Peyer's patch (tissue), 4 donors: ENCODE measurements around the gene EXOSC10. TPM values are rescaled to one million over a fixed set of nuclear protein-coding genes. Genes with fewer than 3 reads are reported as not detected.
"Not testable (repeated sequence)": the region's sequence is repeated elsewhere in the genome, so short reads cannot be mapped to it uniquely, and the experiment has no call there.

Experiments used
- DNase-seq, 3 donors: peaks; one replicate each; pipeline ENCODE4 v3.0.0-alpha.2; 2017 to 2019
- H3K27ac ChIP-seq, 4 donors: fragments of 200-600 bp; sonication (generic); one replicate each; pipeline ENCODE4 v1.5.1; 2016 to 2019
- H3K27me3 ChIP-seq, 2 donors: fragments of 200-600 bp; sonication (generic); one replicate each; pipeline ENCODE4 v1.5.1; 2019
- H3K36me3 ChIP-seq, 3 donors: fragments of 200-600 bp; sonication (generic); one replicate each; pipeline ENCODE4 v1.5.1; 2016 to 2019
- H3K4me1 ChIP-seq, 4 donors: fragments of 200-600 bp; sonication (generic); one replicate each; pipeline ENCODE4 v1.5.1; 2016 to 2019
- H3K4me3 ChIP-seq, 4 donors: fragments of 200-600 bp; sonication (generic); 1 replicate in 3 of 4; 2 replicates in 1 of 4; pipeline ENCODE4 v1.5.1; 2016 to 2019; ENCODE audit warnings: mild to moderate bottlenecking in 1 of 4
- H3K9me3 ChIP-seq, 4 donors: fragments of 200-600 bp; sonication (generic); one replicate each; pipeline ENCODE4 v1.5.1; 2016 to 2019; ENCODE audit warnings: mild to moderate bottlenecking in 1 of 4
- POLR2A ChIP-seq, 2 donors: fragments of 450-650 bp; IDR thresholded peaks; one replicate each; pipeline ENCODE4 v1.5.1; 2017; ENCODE audit warnings: antibody characterized with exemption in 2 of 2, mild to moderate bottlenecking in 2 of 2, moderate library complexity in 2 of 2
- total RNA-seq, 4 donors: library from RNA; depleted of rRNA; stranded (reverse); fragments of >200 nt; gene quantifications; one replicate each; pipeline ENCODE4 v1.1.0, GENCODE V29; 2016
- TF ChIP-seq, protein P1 (sequence below), 6 experiments: fragments of 450-650 bp in 4 of 6; fragments of 200-600 bp in 2 of 6; sonication (generic) in 1 of 6; IDR thresholded peaks; one replicate each; pipeline ENCODE4 v1.5.1; 2017 to 2019; ENCODE audit warnings: antibody characterized with exemption in 6 of 6, mild to moderate bottlenecking in 3 of 6, moderate library complexity in 1 of 6

Gene EXOSC10
- total RNA-seq, 4 donors from 2014 or later = 55.0 to 152 (median 71.7) TPM

DNA sequence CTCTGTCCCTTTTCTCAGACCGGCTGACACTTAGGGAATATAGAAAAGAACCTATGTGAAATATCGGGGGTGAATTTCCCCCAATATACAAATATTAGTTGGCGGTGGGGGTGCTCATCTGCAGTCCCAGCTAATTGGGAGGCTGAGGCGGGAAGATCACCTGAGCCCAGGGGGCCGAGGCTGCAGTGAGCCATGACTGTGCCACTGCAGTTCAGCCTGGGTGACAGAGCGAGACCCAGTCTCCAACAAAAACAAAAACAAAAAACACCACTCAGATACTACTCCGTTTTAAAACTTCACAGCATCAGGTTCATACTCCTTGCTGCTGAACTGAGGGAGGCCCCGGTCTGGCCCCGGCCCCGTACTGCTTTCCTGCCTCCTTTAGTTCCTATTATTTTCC is 5.9 kb upstream of the EXOSC10 start:
- Histone ChIP-seq H3K4me1 (no peaks in the 10 kb centered on the region), H3K36me3 (peaks cover 0 to 41% (median 0%) of the 10 kb centered on the region in 3 donors), H3K27ac (no peak overlapping the region), H3K9me3 (no peaks in the 10 kb centered on the region), H3K4me3 (no peak overlapping the region), H3K27me3 (no peaks in the 10 kb centered on the region)
- TF ChIP-seq, protein P1, sequence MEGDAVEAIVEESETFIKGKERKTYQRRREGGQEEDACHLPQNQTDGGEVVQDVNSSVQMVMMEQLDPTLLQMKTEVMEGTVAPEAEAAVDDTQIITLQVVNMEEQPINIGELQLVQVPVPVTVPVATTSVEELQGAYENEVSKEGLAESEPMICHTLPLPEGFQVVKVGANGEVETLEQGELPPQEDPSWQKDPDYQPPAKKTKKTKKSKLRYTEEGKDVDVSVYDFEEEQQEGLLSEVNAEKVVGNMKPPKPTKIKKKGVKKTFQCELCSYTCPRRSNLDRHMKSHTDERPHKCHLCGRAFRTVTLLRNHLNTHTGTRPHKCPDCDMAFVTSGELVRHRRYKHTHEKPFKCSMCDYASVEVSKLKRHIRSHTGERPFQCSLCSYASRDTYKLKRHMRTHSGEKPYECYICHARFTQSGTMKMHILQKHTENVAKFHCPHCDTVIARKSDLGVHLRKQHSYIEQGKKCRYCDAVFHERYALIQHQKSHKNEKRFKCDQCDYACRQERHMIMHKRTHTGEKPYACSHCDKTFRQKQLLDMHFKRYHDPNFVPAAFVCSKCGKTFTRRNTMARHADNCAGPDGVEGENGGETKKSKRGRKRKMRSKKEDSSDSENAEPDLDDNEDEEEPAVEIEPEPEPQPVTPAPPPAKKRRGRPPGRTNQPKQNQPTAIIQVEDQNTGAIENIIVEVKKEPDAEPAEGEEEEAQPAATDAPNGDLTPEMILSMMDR (IDR thresholded peaks at IDR 0.05) = no peak
- TF ChIP-seq POLR2A (IDR thresholded peaks at IDR 0.05) = no peak
- no peak for DNase-seq

DNA sequence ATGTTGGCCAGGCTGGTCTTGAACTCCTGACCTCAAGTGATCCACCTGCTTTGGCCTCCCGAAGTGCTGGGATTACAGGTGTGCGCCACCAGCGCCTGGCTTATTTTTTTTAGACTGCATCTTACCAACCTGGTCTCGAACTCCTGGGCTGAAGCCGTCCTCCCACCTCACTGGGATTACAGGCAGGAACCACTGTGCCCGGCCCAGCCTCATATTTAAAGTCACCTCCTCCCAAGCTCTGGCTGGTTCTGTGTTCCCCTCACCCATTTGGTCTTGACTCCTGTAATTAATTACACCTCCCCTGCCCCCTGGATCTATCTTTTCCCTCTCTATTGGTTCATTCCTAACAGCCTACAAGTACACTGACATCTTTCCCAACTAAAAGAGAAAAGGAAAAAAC is 1.7 kb upstream of the EXOSC10 start:
- H3K27ac ChIP-seq = no peak overlapping the region
- H3K4me3 ChIP-seq = no peak overlapping the region
- H3K9me3 ChIP-seq = no peaks in the 10 kb centered on the region
- no peaks in the 10 kb centered on the region for H3K27me3 ChIP-seq
- peaks cover 0 to 22% (median 0%) of the 10 kb centered on the region in 3 donors for H3K36me3 ChIP-seq
- no peak for DNase-seq
- peaks cover 0 to 14% (median 2%) of the 10 kb centered on the region in 4 donors for H3K4me1 ChIP-seq
- TF ChIP-seq POLR2A (IDR thresholded peaks at IDR 0.05) = no peak
- TF ChIP-seq, protein P1 (IDR thresholded peaks at IDR 0.05) = no peak

DNA sequence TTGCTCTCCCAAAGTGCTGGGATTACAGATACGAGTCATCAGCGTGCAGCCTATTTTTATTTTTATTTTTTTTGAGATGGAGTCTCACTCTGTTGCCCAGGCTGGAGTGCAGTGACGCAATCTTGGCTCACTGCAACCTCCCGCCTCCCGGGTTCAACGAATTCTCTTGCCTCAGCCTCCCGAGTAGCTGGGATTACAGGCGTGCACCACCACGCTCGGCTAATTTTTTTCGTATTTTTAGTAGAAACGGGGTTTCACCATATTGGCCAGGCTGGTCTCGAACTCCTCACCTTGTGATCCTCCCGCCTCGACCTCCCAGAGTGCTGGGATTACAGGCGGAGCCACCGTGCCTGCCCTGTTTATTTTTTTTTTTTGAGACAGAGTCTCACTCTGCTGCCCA is 1.1 kb upstream of the EXOSC10 start:
- not testable (repeated sequence) for H3K27me3 ChIP-seq, H3K4me3 ChIP-seq, DNase-seq, H3K27ac ChIP-seq, H3K9me3 ChIP-seq
- Histone ChIP-seq H3K4me1 (peaks cover 0 to 14% (median 2%) of the 10 kb centered on the region in 4 donors), H3K36me3 (peaks cover 0 to 20% (median 0%) of the 10 kb centered on the region in 3 donors)

DNA sequence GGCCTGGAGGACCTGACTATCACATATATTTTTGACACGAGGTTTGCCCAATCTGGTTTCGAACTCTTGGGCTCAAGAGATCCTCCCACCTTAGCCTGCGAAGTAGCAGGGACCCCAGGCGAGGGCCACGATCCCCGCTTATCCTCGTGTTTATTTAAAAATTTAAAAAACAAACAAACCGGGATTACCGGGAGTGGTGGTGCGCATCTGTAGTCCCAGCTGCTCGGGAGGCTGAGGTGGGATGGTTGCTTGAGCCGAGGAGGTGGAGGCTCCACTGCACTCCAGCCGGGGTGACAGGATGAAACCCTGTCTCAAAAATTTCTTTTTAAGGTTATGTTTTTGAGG is 452 bp upstream of the EXOSC10 start:
- Histone ChIP-seq H3K27me3 (no peaks in the 10 kb centered on the region), H3K4me3 (peak overlapping the region; percentile 60 to 100 (median 98)), H3K36me3 (peaks cover 0 to 26% (median 0%) of the 10 kb centered on the region in 3 donors), H3K27ac (peak overlapping the region; percentile 75 to 92 (median 86)), H3K9me3 (no peaks in the 10 kb centered on the region), H3K4me1 (peaks cover 0 to 14% (median 2%) of the 10 kb centered on the region in 4 donors)
- TF ChIP-seq POLR2A (IDR thresholded peaks at IDR 0.05) = no peak
- TF ChIP-seq, protein P1 (IDR thresholded peaks at IDR 0.05) = no peak
- DNase-seq = no peak

DNA sequence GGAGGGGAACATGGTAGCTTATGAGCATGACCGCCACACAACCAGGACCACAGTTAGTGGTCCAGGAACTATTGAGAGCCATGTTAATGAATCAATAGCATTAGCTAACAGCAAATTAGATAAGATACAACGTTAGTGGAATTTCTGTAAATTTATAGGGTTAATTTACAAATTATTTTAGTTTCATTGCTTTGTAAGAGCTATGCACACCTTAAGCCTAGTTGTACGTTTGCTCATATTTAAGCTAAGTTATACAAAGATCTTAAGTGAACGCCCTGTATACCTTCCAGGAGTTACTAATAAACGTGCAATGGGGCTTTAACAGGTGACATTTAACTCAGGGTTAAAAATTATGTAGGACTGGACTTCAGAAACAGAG is 749 bp downstream of the EXOSC10 start:
- Histone ChIP-seq H3K9me3 (no peaks in the 10 kb centered on the region), H3K4me3 (peak overlapping the region; percentile 60 to 100 (median 98)), H3K27ac (peak overlapping the region; percentile 75 to 92 (median 86)), H3K4me1 (peaks cover 0 to 14% (median 2%) of the 10 kb centered on the region in 4 donors), H3K27me3 (no peaks in the 10 kb centered on the region), H3K36me3 (peaks cover 0 to 38% (median 0%) of the 10 kb centered on the region in 3 donors)
- TF ChIP-seq POLR2A (IDR thresholded peaks at IDR 0.05) = no peak
- TF ChIP-seq, protein P1 (IDR thresholded peaks at IDR 0.05) = no peak
- no peak for DNase-seq

DNA sequence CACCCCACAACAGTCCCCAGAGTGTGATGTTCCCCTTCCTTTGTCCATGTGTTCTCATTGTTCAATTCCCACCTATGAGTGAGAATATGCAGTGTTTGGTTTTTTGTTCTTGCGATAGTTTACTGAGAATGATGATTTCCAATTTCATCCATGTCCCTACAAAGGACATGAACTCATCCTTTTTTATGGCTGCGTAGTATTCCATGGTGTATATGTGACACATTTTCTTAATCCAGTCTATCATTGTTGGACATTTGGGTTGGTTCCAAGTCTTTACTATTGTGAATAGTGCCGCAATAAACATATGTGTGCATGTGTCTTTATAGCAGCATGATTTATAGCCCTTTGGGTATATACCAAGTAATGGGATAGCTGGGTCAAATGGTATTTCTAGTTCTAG is 15.9 kb downstream of the EXOSC10 start:
- H3K4me1 ChIP-seq, DNase-seq, H3K27me3 ChIP-seq, H3K9me3 ChIP-seq, H3K4me3 ChIP-seq, H3K27ac ChIP-seq: not testable (repeated sequence)
- H3K36me3 ChIP-seq = peaks cover 0 to 74% (median 0%) of the 10 kb centered on the region in 3 donors

DNA sequence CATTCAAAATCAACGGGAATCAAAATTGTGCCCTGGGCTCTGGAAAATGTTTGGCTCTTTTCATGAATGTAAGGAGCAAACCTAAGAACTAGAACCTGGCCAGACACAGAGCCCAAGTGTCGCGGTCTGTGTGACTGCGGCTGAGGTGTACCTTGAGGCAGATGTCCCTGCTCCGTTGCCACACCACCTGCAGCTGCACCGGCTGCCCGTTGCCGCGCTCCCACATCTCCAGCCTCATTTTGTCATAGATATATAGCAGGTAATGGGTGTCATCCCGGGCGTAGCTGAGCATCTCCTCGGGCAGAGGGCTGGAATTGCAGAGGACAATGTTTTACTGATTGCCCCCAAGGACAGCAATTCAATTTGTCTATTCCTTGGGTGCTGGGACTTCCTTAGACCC is 18.7 kb downstream of the EXOSC10 start:
- Histone ChIP-seq H3K9me3 (no peaks in the 10 kb centered on the region), H3K36me3 (peaks cover 0 to 76% (median 0%) of the 10 kb centered on the region in 3 donors), H3K4me1 (no peaks in the 10 kb centered on the region), H3K27me3 (no peaks in the 10 kb centered on the region), H3K27ac (no peak overlapping the region), H3K4me3 (no peak overlapping the region)
- no peak for DNase-seq
- TF ChIP-seq, protein P1 (IDR thresholded peaks at IDR 0.05) = no peak
- TF ChIP-seq POLR2A (IDR thresholded peaks at IDR 0.05) = no peak
